DMS 273 (cell line): ENCODE measurements around the gene OIT3.

Source experiments
- DNase-seq: peaks from one replicate; lab custom pipeline; 2025; ENCODE audit not compliant: unreplicated experiment; lab: John Stamatoyannopoulos, UW

Gene OIT3

DNA sequence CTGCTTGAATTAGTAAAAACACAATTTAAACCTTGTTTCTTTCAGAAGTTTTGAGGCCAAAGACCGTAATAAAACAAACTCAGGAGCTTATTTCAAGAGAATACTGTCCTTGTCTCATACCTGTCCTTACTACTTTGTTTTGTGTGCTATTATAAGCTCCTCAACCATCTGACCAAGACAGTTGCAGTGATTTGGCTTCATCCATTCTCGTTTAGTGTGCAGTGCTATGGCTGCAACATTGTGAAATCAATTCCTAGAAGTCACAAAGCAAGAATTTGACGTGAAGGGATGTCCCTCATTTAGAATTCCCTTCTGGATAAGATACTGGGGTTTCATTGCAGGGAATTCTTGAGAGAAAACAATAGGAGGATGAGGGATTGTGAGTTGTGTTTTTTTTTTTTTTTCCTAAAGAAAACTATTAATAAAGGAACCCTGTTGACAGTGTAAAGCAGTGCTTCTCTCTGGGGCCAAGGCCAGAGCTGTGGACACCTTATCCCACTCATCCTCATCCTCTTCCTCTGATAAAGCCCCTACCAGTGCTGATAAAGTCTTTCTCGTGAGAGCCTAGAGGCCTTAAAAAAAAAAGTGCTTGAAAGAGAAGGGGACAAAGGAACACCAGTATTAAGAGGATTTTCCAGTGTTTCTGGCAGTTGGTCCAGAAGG is at the start of gene OIT3:
Gene OIT3, plus strand, starts transcription at position 604 of the 663 bp plus-strand sequence. CDS start 60 bp downstream, outside the sequence.
- DNase-seq: no peak

DNA sequence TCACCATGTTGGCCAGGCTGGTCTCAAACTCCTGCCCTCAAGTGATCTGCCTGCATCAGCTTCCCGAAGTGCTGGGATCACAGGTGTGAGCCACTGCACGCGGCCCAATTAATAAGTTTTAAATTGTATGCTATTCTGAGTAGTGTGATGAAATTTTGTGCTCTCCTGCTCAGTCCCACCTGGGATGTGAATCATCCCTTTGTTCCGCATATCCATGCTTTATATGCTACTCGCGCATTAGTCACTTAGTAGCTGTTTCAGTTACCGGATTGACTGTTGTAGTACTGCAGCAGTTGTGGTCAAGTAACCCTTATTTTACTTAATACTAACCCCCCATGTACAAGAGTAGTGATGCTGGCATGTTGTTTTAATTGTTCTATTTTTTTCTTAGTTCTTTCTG is 47.3 kb upstream of the OIT3 start:
- no peak for DNase-seq

DNA sequence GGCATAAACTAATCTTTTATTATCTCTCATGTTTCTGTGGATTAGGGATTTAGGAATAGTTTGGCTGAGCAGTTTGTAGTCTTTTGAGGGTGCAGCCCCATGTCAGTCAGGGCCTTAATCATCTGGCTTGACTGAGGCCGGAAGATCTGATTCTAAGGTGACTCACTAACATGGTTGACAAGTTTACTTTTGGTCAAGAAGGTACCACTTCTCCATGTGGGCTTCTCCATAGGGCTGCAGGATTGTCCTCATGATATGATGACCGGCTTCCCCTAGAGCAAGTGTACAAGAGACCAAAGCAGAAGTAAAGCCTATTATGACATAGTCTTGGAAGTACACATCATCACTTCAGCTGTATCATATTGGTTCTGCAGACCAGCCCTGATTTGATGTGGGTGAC is 45.9 kb upstream of the OIT3 start:
- no peak for DNase-seq

DNA sequence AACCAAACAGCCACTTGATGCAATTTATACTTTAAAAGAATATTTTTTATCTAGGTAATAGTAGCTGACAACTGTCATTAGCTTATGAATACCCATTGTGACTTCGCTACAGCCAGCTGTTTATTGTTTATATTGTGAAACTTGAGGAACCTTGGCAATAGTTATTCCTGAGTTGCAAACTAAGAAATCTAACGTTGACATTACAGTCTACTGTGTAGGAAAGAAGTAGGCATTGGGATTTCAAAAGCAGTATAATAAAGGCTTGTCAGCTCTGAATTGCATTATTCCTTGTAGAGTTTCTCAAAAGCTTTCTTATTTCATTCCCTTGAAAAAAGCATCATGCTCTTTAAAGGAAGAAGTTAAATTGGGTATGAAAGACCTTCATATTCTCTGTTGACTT is 42.7 kb upstream of the OIT3 start:
- DNase-seq: no peak

DNA sequence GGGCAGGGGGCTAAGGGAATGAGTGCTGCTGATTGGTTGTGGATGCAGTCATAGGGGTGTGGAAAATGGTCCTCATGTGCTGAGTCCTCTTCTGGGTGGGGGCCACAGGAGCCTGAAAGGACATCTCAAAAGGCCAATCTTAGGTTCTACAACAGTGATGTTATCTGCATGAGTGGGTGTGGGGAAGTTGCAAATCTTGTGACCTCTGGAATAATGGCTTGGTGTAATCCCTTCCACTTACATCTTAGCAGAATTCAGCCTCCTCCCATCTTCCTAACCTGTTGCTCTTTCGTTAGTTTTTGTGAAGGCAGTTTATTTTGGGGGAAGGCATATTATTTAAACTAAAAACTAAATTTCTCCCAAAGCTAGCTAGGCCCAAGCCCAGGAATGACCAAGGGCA is 42.0 kb upstream of the OIT3 start:
- DNase-seq: no peak

DNA sequence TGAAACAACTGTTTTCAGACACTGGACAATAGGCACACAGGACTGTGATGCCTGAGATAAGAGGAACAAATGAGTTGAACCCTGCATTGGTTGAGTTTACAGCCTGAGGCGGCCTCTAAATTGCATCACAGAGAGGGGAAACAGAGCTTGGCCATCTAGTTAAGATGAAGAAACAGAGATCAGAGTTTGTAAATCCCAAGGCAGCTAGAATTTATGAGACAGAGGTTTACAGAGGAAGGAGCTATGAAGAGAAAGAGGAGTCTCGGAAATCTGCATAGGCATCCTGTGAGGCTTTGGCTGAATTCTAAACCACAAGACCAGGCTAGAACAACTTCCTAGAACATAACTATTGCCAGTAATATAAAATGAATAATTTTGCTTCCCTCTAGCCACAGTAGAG is 41.0 kb upstream of the OIT3 start:
- no peak for DNase-seq

DNA sequence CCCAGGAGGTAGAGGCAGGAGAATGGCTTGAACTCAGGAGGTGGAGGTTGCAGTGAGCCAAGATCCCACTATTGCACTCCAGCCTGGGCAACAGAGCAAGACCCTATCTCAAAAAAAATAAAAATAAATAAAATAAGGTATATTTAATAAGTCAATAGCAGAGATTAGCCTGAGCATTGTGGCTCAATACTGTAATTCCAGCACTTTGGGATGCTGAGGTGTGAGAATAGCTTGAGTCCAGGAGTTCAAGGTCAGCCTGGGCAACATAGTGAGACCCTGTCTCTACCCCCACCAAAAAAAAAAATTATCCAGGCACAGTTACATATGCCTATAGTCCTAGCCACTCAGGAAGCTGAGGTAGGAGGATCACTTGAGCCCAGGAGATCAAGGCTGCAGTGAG is 38.4 kb upstream of the OIT3 start:
- DNase-seq: no peak

DNA sequence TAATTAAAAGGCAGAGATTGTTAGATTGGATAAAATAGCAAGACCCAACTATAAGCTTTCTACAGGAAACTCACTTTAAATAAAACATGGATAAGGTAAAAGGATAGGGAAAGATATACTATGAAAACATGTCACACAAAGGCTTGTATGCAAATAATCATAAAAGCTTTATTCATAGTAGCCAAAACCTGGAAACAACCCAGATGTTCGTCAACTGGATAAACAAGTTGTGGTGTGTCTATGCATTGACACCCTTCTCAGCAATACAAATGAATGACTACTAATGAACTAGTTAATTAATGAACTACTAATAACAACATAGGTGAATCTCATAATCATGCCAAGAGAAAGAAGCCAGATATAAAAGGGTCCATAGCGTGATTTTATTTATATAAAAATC is 37.7 kb upstream of the OIT3 start:
- DNase-seq: no peak

DNA sequence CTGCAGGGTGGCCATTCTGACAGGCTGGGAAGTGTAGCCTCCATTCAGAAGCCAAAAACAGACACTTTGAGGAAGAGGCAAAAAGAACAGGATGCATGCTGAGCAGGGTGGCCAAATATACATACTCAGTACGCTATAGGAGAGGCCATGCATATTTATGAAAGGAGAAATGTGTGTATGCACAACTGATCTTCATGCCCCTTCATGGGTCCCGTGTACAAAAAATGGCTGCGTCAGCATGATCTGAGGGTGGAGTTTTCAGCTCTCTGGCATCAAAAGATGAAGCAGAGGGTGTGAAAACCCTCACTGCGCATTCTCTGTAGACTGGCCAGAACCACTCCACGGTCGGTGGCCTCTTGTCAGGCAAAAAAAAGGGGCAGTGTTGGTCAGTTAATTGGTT is 35.5 kb upstream of the OIT3 start:
- no peak for DNase-seq

DNA sequence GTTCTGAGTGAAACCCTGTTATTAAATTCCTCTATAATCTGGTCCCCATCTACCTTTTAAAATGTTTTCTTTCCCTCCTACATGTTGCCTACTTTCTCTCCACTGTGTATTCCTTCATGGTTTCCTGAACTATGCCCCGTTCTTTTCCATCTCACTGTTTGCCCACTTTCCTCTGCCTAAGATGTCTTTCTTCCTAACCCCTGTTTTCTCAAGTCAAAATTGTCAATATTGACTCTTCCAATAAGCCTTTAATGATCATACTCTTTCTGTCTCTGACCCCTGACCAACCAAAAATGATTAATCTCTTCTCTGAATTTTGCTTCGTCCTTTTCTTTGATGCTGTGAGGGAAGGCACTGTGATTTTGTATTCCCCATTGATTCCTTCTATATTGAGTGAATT is 30.6 kb upstream of the OIT3 start:
- no peak for DNase-seq

DNA sequence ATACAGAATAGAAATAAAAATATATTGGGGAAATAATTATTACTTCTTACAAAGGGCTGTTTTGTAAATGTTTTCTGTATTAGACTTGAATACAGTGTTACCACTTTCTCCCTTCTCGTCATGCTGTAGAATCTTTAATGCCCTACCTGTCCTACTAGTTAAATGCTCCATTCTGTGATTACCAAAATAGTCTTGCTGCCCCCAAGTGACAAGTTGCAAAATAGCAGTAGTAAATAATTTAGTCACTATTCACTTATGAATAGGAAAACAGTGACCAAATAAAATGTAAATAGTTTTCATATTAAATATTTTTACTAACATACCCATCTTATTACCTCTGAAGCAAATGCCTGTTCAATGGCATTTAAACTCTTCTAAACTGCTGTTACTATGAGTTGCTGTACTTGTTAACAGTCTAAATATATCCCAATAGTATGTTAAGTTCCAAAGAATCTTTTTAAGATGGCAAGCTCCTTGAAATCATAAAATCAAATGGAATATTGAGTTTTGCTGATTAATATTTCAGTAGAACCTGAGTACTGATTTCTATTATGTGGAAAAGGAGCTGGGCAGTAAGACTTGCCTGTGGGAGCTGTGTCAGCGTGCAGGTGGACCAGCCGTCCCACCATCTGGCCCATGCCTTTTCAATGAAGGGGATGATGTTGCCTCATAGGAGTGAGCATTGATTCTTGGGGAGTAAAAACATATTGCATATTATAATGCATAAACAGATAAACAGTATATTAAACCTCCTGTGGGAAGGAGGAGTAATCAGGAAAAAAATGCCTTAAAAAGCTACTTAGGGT is 18.1 kb upstream of the OIT3 start:
- DNase-seq: peak; percentile 50

DNA sequence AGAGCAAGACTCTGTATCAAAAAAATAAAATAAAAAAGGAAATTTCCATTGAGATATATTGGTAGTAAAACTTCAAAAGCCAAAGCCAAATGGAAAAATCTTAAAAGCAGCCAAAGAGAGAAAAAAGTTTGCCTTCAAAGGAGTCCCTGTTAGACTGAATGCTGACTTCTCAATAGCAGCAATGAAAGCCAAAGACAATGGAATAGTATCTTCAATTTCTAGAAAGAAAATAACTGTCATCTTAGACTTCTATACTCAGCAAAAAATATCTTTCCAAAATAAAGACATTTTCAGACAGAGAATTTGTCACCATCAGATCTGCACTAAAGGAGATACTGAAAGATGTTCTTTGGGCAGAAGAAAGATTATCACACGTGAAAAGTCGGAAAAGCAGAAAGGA is 14.3 kb upstream of the OIT3 start:
- no peak for DNase-seq

DNA sequence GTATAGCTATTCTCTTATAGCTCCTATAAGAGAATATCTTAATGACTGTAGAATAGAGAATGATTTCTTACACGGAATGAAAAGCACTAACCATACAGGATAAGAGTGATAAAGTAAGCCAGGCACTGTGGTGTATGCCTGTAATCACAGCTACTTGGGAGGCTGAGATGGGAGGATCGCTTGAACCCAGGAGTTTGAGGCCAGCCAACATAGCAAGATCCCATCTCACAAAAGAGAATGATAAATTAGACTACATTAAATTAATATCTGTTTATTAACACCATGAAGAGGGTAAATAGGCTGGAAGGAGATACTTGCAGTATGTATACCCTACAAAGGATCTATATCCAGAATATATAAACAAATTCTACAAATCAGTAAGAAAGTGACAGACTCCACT is 12.2 kb upstream of the OIT3 start:
- no peak for DNase-seq

DNA sequence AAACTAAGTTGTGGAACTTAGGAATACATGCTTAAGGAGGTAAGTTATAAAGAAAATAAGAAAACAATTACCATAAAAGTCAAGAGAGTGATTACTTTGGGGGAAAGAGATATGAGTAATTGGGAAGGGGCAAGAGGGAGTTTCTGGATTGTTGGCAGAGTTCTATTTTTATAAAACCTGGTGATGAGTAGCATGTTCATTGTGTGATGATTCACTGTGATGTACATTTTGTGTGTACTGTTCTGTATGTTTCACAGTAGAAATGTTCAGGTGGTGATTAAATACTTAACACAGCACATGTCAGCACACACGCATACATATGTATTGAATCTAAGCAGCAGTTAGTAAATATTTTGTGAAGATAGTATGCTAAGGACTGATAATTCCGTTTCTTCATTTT is 9.7 kb upstream of the OIT3 start:
- no peak for DNase-seq

DNA sequence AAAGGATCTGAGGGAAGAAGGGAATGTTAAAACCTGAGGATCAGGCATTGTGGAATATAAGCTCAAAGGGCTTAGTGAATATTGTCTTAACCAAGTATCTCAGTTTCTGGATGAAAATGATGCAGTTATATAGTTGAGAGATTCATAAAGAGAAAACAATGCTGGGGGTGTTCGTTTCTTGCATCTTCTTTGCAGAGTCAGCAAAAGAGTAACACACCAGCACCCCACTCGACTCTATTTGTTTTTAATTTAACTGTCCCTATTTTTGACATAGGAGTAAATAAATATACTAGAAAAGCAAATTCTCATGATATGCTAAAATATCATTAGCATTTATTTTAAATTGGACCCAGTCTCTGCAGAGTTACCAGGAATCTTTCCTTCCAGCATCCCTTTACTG is 7.6 kb upstream of the OIT3 start:
- no peak for DNase-seq

DNA sequence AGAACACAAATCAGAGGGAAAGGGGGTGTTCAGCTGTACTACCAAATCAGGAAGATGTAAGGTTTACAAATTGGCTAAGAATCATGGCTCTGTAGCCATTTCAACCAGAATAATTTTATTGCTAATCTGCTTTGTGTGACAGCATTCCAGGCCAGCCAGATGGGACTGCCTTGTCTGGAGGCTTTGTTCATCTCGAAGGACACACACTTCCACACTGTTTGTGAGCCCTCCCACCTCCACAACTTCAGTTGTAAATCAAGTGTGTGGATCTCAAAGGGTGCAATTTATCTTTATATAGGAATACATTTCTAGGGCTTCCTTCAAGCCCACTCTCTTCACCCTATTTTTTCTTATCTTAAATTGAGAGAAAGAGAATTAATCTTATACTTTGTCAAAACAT is 6.9 kb upstream of the OIT3 start:
- no peak for DNase-seq

DNA sequence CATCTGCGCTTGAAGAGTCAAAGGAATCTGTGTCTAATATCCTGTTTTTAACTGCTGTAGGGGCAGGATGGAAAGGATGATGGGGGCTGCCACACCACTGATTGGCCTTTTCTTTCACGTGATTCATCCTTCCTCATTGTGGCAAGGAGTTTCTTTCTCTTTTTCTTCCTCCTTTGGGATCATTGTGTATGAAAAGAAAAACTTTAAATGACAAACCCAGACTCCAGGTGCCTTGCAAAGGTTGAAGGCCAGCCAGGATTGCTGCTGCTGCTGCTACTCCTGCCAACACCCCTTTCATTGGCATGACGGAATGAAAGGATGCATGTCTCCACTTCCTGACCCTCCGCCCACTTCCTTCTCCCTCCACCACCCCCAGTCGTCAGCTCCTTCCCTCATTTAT is 6.5 kb upstream of the OIT3 start:
- no peak for DNase-seq

DNA sequence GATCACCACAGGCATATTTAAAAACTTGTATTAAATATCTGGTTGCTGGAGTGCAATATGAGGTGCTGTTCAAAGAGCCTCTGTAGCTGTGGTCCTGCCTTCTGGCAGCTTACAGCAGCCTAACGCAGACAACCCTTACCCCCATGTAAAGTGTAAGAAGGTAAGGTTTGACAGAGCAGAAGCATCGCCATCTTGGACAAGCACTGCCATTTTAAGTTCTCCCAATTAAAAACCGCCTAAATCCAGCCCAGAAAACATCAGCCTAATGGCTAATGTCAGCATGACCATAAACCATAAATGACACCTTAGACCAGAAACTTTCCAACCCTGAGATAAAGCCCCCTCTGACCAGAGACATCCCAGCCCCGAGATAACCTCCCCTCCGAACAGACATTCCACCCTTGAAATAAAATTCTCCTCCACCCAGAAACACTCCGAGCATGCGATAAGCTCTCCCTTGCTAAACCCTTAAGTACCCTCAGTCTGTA is 5.3 kb upstream of the OIT3 start:
- DNase-seq: no peak

DNA sequence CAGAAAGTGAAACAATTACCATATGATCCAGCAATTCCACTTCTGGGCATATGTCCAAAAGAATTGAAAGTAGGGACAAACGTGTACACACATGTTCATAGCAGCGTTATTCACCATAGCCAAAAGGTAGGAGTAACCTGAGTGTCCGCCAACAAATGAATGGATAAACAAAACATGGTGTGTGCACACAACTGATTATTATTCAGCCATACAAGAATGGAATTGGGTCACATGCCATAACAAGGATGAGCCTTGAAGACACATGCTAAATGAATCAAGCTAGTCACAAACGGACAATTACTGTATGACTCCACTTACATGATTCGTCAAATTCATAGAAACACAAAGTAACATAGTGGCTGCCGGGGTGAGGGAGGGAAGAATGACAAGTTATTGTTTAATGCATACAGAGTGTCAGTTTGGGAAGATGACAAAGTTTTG is 4.1 kb upstream of the OIT3 start:
- peak; percentile 85 for DNase-seq

DNA sequence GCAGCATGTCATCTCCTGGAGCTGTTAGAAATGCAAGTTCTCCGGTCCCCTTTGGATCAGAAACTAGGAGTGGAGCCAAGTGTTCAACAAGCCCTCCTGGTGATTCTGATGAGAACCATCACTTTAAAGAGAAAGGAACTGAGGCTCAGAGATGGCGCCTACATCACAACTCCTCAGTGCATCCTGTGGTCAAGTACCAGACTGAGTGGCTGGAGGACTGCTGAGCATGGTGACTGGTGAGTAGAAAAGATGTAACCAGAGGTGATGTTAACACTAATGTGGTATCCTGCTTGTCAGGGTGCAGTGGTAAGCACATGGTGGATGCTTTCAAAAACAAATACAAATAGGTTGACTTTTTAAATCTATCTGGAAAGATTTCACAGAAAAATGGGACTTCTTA is 3.5 kb upstream of the OIT3 start:
- DNase-seq: no peak

DNA sequence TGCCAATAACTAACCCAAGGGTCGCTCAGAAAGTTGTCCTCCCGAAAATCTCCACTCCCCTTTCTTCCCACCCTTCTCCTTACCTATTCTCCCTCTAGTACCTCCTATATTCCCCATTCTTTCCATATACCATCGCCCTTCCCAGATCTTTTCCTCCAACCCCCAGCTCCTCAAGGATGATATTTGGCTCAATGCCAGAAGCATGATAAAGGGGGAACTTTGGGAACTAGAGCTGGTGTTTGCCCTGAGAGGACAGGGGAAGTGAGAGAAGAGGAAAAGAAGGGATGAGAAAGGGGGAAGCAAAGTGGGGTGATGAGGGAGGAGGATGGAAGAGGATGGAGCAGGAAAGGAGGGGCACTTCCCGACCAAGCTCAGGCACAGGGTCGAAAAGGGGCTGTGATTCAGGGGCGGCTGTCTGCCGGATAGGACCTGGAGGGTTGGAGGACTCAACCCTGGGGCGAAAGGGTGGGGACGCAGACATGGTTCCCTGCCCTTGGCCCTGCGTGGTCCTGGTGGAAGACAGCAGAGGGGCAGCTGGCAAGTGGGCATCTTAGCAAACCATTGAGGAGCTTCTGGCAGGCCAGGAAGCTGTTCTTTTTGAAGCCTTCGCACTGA is 1.8 kb downstream of the OIT3 start:
- DNase-seq: peak; percentile 3

DNA sequence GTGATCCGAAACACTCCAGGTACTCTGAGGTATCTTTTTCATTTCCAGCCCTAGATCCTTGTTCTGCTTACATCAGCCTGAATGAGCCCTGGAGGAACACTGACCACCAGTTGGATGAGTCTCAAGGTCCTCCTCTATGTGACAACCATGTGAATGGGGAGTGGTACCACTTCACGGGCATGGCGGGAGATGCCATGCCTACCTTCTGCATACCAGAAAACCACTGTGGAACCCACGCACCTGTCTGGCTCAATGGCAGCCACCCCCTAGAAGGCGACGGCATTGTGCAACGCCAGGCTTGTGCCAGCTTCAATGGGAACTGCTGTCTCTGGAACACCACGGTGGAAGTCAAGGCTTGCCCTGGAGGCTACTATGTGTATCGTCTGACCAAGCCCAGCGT is 5.1 kb downstream of the OIT3 start:
- DNase-seq: no peak
